H1 (cell line): ENCODE data around the gene BTBD9. TPM values are rescaled to one million over a fixed set of nuclear protein-coding genes. Genes with fewer than 3 reads are reported as not detected.
A peak's percentile ranks its signal among the peaks of the same experiment; 100 is the strongest.

Experiments used
- CTCF ChIA-PET: fragments of 300-600 bp; sonication (Branson Sonifier 250); formaldehyde crosslinking; loops from one replicate; lab custom pipeline; 2021; ENCODE audit not compliant: partially characterized antibody; lab: Charles Lee
- POLR2A ChIA-PET: fragments of 300-600 bp; sonication (Branson Sonifier 250); formaldehyde crosslinking; loops from one replicate; lab custom pipeline; 2021; ENCODE audit warnings: inconsistent platforms; ENCODE audit not compliant: partially characterized antibody; lab: Charles Lee
- DNase-seq, 2 experiments: peaks; one replicate each; pipeline versions ENCODE4 v3.0.0 to v3.0.0-alpha.2; 2010 to 2022; ENCODE audit warnings: low spot score in 2 of 2, low read depth in 1 of 2, mixed read lengths in 1 of 2
- FAIRE-seq: peaks from 2 replicates; lab custom pipeline; 2011; peaks lifted over from hg19 to GRCh38; lab: Jason Lieb, UNC
- H2AFZ ChIP-seq: 2 replicates; pipeline ENCODE4 v1.8.1; 2012; ENCODE audit warnings: low read length, inconsistent platforms
- H2AK5ac ChIP-seq: 2 replicates; pipeline ENCODE4 v1.6.1; 2013; ENCODE audit warnings: low read depth, low read length
- H2BK120ac ChIP-seq: replicated peaks from 2 replicates; pipeline ENCODE3; 2013; ENCODE audit warnings: low read depth, low read length, inconsistent platforms
- H2BK12ac ChIP-seq: 2 replicates; pipeline ENCODE4 v1.6.1; 2013; ENCODE audit warnings: low read depth, low read length
- H2BK15ac ChIP-seq: 2 replicates; pipeline ENCODE4 v1.6.1; 2013; ENCODE audit warnings: low read length
- H2BK20ac ChIP-seq: 2 replicates; pipeline ENCODE4 v1.6.1; 2013; ENCODE audit warnings: low read length
- H2BK5ac ChIP-seq: 2 replicates; pipeline ENCODE4 v1.6.1; 2013; ENCODE audit warnings: low read depth, low read length
- H3K14ac ChIP-seq: 2 replicates; pipeline ENCODE4 v1.6.1; 2013; ENCODE audit warnings: inconsistent platforms; ENCODE audit not compliant: insufficient read length
- H3K18ac ChIP-seq: 2 replicates; pipeline ENCODE4 v1.6.1; 2013; ENCODE audit warnings: low read length; ENCODE audit errors: extremely low read depth
- H3K23ac ChIP-seq: 2 replicates; pipeline ENCODE4 v1.6.1; 2013; ENCODE audit warnings: inconsistent platforms; ENCODE audit not compliant: insufficient read length
- H3K23me2 ChIP-seq: 2 replicates; pipeline ENCODE4 v1.6.1; 2013; ENCODE audit warnings: low read depth, low read length
- H3K27ac ChIP-seq: 2 replicates; pipeline ENCODE4 v1.6.1; 2011; ENCODE audit warnings: low read depth, low read length, inconsistent platforms
- H3K27me3 ChIP-seq, 4 experiments: replicated peaks in 1 of 4; 1 replicate in 1 of 4; 2 replicates in 3 of 4; pipeline versions ENCODE4 v1.6.1 to v1.8.1; 2011 to 2013; ENCODE audit warnings: low read length in 3 of 4, mild to moderate bottlenecking in 3 of 4, inconsistent platforms in 2 of 4, mixed read lengths in 2 of 4, moderate library complexity in 1 of 4; ENCODE audit not compliant: control insufficient read depth in 3 of 4, insufficient read depth in 3 of 4; ENCODE audit errors: extremely low read depth in 1 of 4
- H3K36me3 ChIP-seq, 4 experiments: 2 replicates each; pipeline versions ENCODE4 v1.6.1 to v1.8.1; 2011 to 2013; ENCODE audit warnings: mild to moderate bottlenecking in 4 of 4, low read length in 3 of 4, moderate library complexity in 2 of 4, control low read depth in 1 of 4, inconsistent platforms in 1 of 4; ENCODE audit not compliant: insufficient read depth in 4 of 4, control insufficient read depth in 2 of 4
- H3K4ac ChIP-seq: replicated peaks from 2 replicates; pipeline ENCODE3; 2013; ENCODE audit warnings: low read length, low read depth, mixed read lengths, inconsistent platforms; ENCODE audit not compliant: insufficient read length
- H3K4me1 ChIP-seq, 4 experiments: replicated peaks in 1 of 4; 1 replicate in 1 of 4; 2 replicates in 3 of 4; pipeline versions ENCODE4 v1.6.1 to v1.8.1; 2011 to 2013; ENCODE audit warnings: low read length in 3 of 4, inconsistent platforms in 2 of 4, mixed read lengths in 1 of 4; ENCODE audit not compliant: insufficient read depth in 4 of 4, control insufficient read depth in 3 of 4
- H3K4me2 ChIP-seq, 2 experiments: 2 replicates each; pipeline versions ENCODE4 v1.6.1 to v1.8.1; 2011 to 2013; ENCODE audit warnings: low read depth in 2 of 2, low read length in 2 of 2, control low read depth in 1 of 2, inconsistent platforms in 1 of 2, mild to moderate bottlenecking in 1 of 2; ENCODE audit not compliant: insufficient read depth in 1 of 2
- H3K4me3 ChIP-seq, 4 experiments: fragments of 200-600, 300-600 bp in 1 of 4; sonication (generic), shearing (Covaris generic), sonication (Bioruptor Twin) in 1 of 4; 2 replicates each; pipeline versions ENCODE4 v1.5.1 to v1.8.1; 2011 to 2016; ENCODE audit warnings: low read length in 4 of 4, low read depth in 3 of 4, control low read depth in 2 of 4, inconsistent platforms in 2 of 4, mild to moderate bottlenecking in 2 of 4, mixed read lengths in 1 of 4, moderate library complexity in 1 of 4; ENCODE audit not compliant: insufficient read depth in 2 of 4; ENCODE audit errors: extremely low read depth in 1 of 4
- H3K56ac ChIP-seq: replicated peaks from 2 replicates; pipeline ENCODE3; 2013; ENCODE audit warnings: low read depth, mild to moderate bottlenecking, mixed read lengths, low read length, inconsistent platforms; ENCODE audit not compliant: insufficient read length
- H3K79me1 ChIP-seq: 2 replicates; pipeline ENCODE4 v1.6.1; 2013; ENCODE audit warnings: low read depth, low read length, control low read depth
- H3K79me2 ChIP-seq, 2 experiments: 2 replicates each; pipeline versions ENCODE4 v1.6.1 to v1.8.1; 2012 to 2013; ENCODE audit warnings: low read length in 2 of 2, mild to moderate bottlenecking in 2 of 2, inconsistent platforms in 1 of 2; ENCODE audit not compliant: insufficient read depth in 2 of 2, control insufficient read depth in 1 of 2
- H3K9ac ChIP-seq, 4 experiments: replicated peaks in 1 of 4; 1 replicate in 1 of 4; 2 replicates in 3 of 4; pipeline versions ENCODE4 v1.6.1 to v1.8.1; 2011 to 2013; ENCODE audit warnings: low read depth in 3 of 4, low read length in 3 of 4, control low read depth in 2 of 4, mild to moderate bottlenecking in 2 of 4, moderate library complexity in 2 of 4, inconsistent platforms in 1 of 4; ENCODE audit errors: extremely low read depth in 1 of 4
- H3K9me3 ChIP-seq, 2 experiments: 2 replicates each; pipeline versions ENCODE4 v1.6.1 to v1.8.1; 2012 to 2013; ENCODE audit warnings: mild to moderate bottlenecking in 2 of 2, moderate library complexity in 2 of 2, control low read depth in 1 of 2, inconsistent platforms in 1 of 2, low read depth in 1 of 2, low read length in 1 of 2, mixed read lengths in 1 of 2; ENCODE audit not compliant: insufficient read depth in 2 of 2
- H4K20me1 ChIP-seq, 2 experiments: replicated peaks in 1 of 2; 2 replicates each; pipeline versions ENCODE3 to v1.8.1; 2011 to 2013; ENCODE audit warnings: inconsistent platforms in 2 of 2, low read length in 2 of 2, mild to moderate bottlenecking in 1 of 2; ENCODE audit not compliant: insufficient read depth in 2 of 2, control insufficient read depth in 1 of 2
- H4K5ac ChIP-seq: 2 replicates; pipeline ENCODE4 v1.6.1; 2013; ENCODE audit warnings: low read length, low read depth, mixed read lengths, inconsistent platforms; ENCODE audit not compliant: insufficient read length
- H4K8ac ChIP-seq: 2 replicates; pipeline ENCODE4 v1.8.0; 2013; ENCODE audit warnings: mild to moderate bottlenecking, moderate library complexity, low read length, inconsistent platforms; ENCODE audit not compliant: insufficient read depth; ENCODE audit errors: extremely low read depth
- H4K91ac ChIP-seq: replicated peaks from 2 replicates; pipeline ENCODE3; 2013; ENCODE audit warnings: low read length, mixed read lengths, inconsistent platforms; ENCODE audit not compliant: insufficient read length
- CBX8 ChIP-seq: fragments of 300-800, 300-1000 bp; sonication (generic); IDR thresholded peaks from 2 replicates; pipeline ENCODE4 v1.7.1; 2016; ENCODE audit warnings: low read depth, low read length, borderline replicate concordance
- CTCF ChIP-seq, 3 experiments: IDR thresholded peaks; 1 replicate in 2 of 3; 2 replicates in 1 of 3; pipeline versions ENCODE4 v1.5.1 to v1.6.1; 2011; ENCODE audit warnings: low read length in 3 of 3, mild to moderate bottlenecking in 3 of 3, inconsistent platforms in 2 of 3, low read depth in 1 of 3, moderate library complexity in 1 of 3; ENCODE audit not compliant: insufficient read depth in 1 of 3; ENCODE audit errors: control extremely low read depth in 1 of 3
- KDM4A ChIP-seq: IDR thresholded peaks from one replicate; pipeline ENCODE4 v1.7.1; 2012; ENCODE audit warnings: low read depth, mild to moderate bottlenecking, moderate library complexity, low read length, inconsistent platforms; ENCODE audit not compliant: severe bottlenecking
- POLR2AphosphoS5 ChIP-seq: IDR thresholded peaks from 2 replicates; pipeline ENCODE4 v1.6.1; 2011; ENCODE audit warnings: low read depth, low read length
- RAD21 ChIP-seq, 2 experiments: IDR thresholded peaks in 1 of 2; conservative IDR thresholded peaks in 1 of 2; 2 replicates each; pipeline ENCODE4 v1.6.1; 2011; ENCODE audit warnings: low read depth in 2 of 2, low read length in 2 of 2, improper control_type of control experiment in 1 of 2, inconsistent platforms in 1 of 2, mild to moderate bottlenecking in 1 of 2, moderate library complexity in 1 of 2
- SP1 ChIP-seq: IDR thresholded peaks from 2 replicates; pipeline ENCODE4 v1.6.1; 2011; ENCODE audit warnings: low read depth, low read length
- TBP ChIP-seq: IDR thresholded peaks from 2 replicates; pipeline ENCODE4 v1.6.1; 2011; ENCODE audit warnings: low read depth, low read length, improper control_type of control experiment
- WGBS, 2 experiments: shearing (Covaris generic) in 1 of 2; methylation state at CpG; one replicate each; pipeline versions ENCODE4 v1.1.6 to v1.1.7; 2013 to 2015; ENCODE audit warnings: low lambda C conversion rate in 2 of 2, mixed read lengths in 2 of 2, inconsistent platforms in 1 of 2, low coverage in 1 of 2, missing lambda C conversion rate in 1 of 2; ENCODE audit not compliant: insufficient replicate concordance in 2 of 2, insufficient coverage in 1 of 2, insufficient read length in 1 of 2; ENCODE audit errors: extremely low coverage in 1 of 2, missing lambda C conversion rate in 1 of 2; 5-methylcytosine and 5-hydroxymethylcytosine counted together
- polyA plus RNA-seq, 7 experiments: library from polyadenylated mRNA; depleted of rRNA in 3 of 7; stranded (reverse) in 5 of 7; unstranded in 2 of 7; fragments of >200 nt in 5 of 7; fragments of 200-250 nt in 2 of 7; gene quantifications; 1 replicate in 5 of 7; 2 replicates in 1 of 7; 4 replicates in 1 of 7; pipeline versions ENCODE4 v1.2.1 to v1.2.3, GENCODE V29; 2011 to 2013; ENCODE audit warnings: missing spikeins in 2 of 7, mixed read lengths in 2 of 7
- total RNA-seq: library from RNA; stranded (reverse); fragmentation: NEBNext Ultra II Directional; extraction: Animal tissue kit (Norgen Biotek cat#: 25700); gene quantifications from 2 replicates; pipeline ENCODE4 v1.2.1, GENCODE V29; 2021

BTBD9 gene
- total and polyA plus RNA-seq, 2 of the 8 experiments (the other 6 are each of a cell fraction or from before 2014, with no cell fraction given), result 0.92 to 4.1 TPM

DNA sequence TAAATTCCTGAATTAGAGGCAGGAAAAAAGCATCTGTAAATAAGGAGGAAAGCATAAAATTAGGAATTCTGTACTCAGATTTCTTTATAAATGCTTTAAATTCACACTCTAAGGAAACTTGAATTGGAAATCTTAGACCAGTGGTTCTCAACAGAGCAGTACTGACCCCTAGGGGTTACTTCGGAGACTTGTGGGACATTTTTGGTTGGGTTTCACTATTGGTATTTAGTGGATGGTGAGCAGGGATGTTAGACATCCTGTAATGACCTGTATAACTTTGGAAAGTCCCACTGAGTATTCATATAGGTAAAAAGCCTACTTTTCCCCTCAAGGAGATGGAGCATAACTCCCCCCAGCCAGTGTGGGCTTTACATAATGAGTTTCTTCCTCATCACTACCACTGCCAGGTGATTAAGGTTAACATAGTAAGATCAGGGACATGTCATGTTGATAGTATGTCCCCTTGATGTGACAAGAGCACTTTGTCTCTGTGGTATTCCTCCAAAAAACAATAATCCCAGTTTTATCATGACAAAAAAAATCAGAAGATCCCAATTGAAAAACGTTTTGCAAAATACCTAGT is 32.2 kb upstream of the BTBD9 start:
- H4K5ac ChIP-seq, result no peak overlapping the region
- H4K8ac ChIP-seq, result no peak overlapping the region
- ChIA-PET POLR2A (no interaction called here), CTCF (interaction anchor here (1.0 to 1.4 kb wide), 5 partner anchors 9 to 104 kb away, joined by 3 to 6 read pairs (median 4); no protein-coding TSS in a partner anchor)
- H4K91ac ChIP-seq, result no peak overlapping the region
- H2BK5ac ChIP-seq, result no peak overlapping the region
- H3K4me1 ChIP-seq, result no peaks in the 10 kb centered on the region
- no peaks in the 10 kb centered on the region for H3K79me1 ChIP-seq
- H3K56ac ChIP-seq, result no peak overlapping the region
- DNase-seq, result no peak
- 8% methylated on average over 2 of the region's 2 CpGs; no CpG with 5 or more reads in 1 of the 2 experiments for WGBS, 2 experiments
- H2AFZ ChIP-seq, result no peak overlapping the region
- H2AK5ac ChIP-seq, result no peak overlapping the region
- FAIRE-seq, result peak; percentile 82
- H3K23ac ChIP-seq, result no peak overlapping the region
- no peak overlapping the region for H3K4me2 ChIP-seq
- no peak overlapping the region for H2BK12ac ChIP-seq
- no peaks in the 10 kb centered on the region for H3K27me3 ChIP-seq
- no peaks in the 10 kb centered on the region for H4K20me1 ChIP-seq
- no peak overlapping the region for H3K4me3 ChIP-seq
- H3K27ac ChIP-seq, result no peak overlapping the region
- H3K9me3 ChIP-seq, result no peaks in the 10 kb centered on the region
- no peaks in the 10 kb centered on the region for H3K79me2 ChIP-seq
- no peak overlapping the region for H3K9ac ChIP-seq
- H3K14ac ChIP-seq, result no peak overlapping the region
- no peak overlapping the region for H3K4ac ChIP-seq
- H2BK20ac ChIP-seq, result no peak overlapping the region
- no peaks in the 10 kb centered on the region for H3K23me2 ChIP-seq
- H3K36me3 ChIP-seq, result peaks cover 0 to 22% (median 10%) of the 10 kb centered on the region in 4 experiments; a peak in 6 of 8 replicates
- no peak overlapping the region for H2BK120ac ChIP-seq
- TF ChIP-seq POLR2AphosphoS5, result no peak
- no peak for TF ChIP-seq KDM4A
- peak in 2 of 3 experiments; percentile 55 to 70; a peak in 2 of 4 replicates for TF ChIP-seq CTCF (IDR thresholded peaks at IDR 0.05; ENCODE audit: control extremely low read depth in 1 of 3, insufficient read depth in 1 of 3, low read depth in 1 of 3, low read length in 3 of 3)
- TF ChIP-seq RAD21 (IDR thresholded peaks at IDR 0.05 in 1 of 2, conservative IDR thresholded peaks at IDR 0.05 in 1 of 2; ENCODE audit: low read depth in 2 of 2, low read length in 2 of 2), result peak; percentile 75 to 82
- no peak for TF ChIP-seq SP1
- no peak for TF ChIP-seq CBX8
- no peak for TF ChIP-seq TBP
- no peak overlapping the region for H3K18ac ChIP-seq
- H2BK15ac ChIP-seq, result no peak overlapping the region
